SW 1271 (cell line): Measurements from ENCODE around the gene NECTIN1.

Experiments
- DNase-seq, 2 experiments: peaks; one replicate each; lab custom pipeline; 2025; lab: John Stamatoyannopoulos, UW

Gene NECTIN1

GRCh38 chr11:119729951-119730613 is 1.1 kb upstream of the NECTIN1 start:
- peak in 1 of 2 experiments; percentile 11 for DNase-seq

GRCh38 chr11:119729581-119729927 is 554 bp upstream of the NECTIN1 start:
- no peak for DNase-seq

DNA sequence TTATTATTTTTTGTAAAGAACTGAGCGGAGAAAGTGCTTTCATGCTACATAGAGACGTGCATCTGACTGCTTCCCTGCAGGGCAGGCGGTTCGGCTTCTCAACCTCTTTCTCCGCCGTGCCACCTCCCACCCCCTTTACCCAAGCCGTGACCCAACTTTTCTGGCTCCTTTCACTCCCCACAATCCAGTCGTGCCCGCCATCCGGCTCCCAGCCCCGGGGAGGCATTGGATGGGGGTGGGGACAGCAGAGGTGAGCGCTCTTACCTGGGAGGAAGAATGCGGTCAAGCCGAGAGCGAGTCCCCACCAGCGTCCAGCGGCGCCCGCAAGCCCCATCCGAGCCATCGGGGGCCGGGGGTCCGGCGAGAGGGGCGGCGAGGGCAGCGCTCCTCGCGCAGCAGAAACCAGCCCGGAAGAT is 781 bp downstream of the NECTIN1 start:
- DNase-seq = no peak

- DNase-seq = no peak
These were observed 1.4 kb downstream of the NECTIN1 start for GRCh38 chr11:119727523-119728151.

DNA sequence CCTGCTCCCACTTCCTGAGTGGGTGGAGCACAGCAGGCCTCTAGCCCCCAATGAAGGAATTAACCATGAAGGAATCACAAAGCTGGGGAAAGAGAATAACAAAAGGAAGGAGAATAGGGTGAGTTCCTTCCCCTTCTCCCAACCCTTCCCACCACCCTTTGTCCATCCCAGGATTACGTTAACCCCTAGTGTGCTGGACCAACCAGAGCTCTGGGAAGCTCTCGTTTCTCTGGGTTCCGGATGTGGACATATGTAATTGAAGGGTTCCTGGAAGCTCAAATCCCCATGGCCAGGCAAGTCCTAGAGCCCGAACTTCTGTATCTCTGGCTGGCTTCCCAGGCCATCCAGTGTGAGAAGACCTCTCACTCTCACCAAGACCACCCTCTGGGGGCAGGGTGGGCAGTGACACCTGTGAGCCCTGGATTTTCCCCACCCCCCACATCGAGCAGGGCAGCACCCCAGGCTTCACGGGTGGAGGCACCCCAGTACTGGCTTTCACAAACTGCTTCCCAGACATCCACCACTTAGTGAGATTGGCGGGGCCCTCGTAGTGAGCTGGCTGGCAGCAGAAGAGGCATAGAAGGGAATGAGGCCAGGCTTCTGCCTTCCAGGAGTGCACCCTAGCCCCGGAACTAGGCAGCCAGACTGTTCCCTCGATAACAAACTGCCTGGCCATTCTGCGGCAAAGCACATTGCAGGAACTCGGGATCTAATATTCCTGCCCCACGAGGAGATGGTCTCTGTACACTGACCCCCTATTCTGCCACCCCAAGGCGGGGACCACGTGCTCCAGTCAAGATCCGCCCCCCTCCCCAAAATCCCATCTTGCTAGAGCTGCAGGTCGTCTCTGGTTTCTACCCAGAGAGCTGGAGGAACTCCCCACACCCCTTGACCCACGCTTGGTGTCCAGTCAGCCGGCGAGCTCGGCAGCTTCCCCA is 2.1 kb downstream of the NECTIN1 start:
- DNase-seq = no peak

DNA sequence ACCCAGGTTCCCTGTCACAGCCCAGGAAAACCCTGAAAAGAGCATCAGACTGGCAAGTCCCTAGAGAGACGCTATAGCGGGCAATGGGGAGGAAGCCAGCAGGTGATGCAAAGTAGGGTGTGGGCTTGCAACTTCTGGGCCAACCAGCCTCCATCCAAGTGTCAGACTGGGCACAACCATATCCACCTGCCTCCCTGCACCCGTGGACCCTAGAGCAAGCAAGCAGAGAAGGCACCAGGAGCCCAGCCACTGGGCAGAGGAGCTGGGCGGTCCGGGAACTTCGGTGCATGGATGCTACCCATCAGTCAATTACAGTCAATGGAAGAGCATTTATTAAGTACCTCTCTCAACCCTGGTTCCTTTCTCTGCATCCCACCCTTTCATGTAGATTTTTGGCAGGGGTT is 2.8 kb downstream of the NECTIN1 start:
- DNase-seq = no peak

GRCh38 chr11:119724956-119725355 is 4.0 kb downstream of the NECTIN1 start:
- DNase-seq = no peak

GRCh38 chr11:119723952-119724325 is 5.1 kb downstream of the NECTIN1 start:
- no peak for DNase-seq

- no peak for DNase-seq
These were observed 5.6 kb downstream of the NECTIN1 start for GRCh38 chr11:119723243-119723951.

GRCh38 chr11:119722281-119722794 is 6.7 kb downstream of the NECTIN1 start:
- no peak for DNase-seq

DNA sequence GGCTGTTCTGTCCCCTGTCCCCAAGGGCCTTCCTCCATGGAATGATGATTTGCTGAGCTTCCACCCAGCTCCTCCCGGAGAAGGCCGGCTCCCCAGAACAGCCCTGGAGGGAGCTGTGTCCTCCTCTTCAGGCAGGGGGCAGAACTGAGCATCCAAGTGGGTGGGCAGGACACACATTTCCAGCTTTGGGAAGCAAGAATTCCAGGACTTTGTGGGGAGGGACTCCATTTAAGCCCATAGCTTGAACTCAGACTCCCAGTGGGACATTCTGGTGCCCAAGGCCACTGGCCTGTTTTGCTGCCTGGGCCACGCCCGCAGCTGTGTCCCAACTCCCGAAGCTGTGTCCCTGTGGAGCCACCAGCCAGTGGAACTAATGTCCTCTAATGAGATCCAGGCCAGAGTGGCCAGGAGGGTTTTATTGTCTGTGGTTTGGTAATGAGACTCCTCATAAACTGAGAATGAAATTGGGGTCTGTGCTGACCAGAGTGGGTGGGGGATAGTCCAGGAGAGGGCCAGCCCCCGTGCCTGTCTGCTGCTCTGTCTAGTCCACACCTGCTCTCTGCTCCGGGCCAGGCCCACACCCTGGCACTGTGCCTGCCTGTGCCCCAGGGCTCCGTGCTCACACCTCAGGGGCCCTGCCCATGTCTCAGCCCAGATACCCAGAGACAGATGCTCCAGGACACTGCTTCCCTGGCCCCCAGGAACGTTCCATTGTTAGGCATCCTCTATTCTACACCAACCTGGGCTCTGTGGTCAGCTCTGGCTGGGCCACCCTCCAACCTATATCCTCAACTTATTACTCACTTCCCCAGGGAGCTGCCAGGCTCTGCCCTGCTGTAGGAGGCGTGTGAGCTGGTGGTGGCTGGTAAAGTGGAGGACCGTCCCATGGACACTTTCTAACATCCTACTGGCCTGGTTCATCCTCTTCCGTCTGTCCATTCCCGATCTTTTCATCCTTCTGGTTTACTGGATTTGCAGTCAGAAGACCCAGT is 7.6 kb downstream of the NECTIN1 start:
- DNase-seq = peak in 1 of 2 experiments; percentile 24

DNA sequence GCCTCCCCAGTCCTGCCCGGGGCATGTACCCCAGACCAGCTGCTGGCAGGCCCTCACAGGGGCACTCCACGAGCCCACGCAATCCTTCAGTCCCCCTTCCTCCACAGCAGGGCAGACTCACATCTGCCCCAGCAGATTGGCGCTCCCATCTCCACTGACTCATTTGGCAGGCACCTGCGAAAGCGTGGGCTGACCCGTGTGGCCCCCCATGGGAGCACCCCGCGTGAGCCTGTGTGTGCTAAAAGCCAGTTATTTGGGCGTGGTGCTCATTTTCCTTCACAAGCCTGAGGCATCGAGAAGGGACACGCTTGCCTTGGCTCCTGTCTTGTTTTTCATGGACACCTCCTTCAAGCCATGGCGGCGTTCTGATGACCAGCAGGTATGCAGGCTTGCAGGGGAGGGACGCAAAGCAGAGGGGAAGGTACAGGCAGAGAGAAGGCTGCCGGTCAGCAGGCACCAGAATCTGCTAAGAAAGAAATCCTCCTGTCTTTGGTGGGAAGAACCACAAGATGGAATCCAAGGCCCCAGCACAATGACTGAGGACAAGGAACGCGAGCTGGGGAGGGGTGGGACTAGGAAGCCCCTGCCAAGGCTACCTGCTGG is 8.6 kb downstream of the NECTIN1 start:
- no peak for DNase-seq

- DNase-seq = no peak
These were observed 11.0 kb downstream of the NECTIN1 start for GRCh38 chr11:119717839-119718534.

DNA sequence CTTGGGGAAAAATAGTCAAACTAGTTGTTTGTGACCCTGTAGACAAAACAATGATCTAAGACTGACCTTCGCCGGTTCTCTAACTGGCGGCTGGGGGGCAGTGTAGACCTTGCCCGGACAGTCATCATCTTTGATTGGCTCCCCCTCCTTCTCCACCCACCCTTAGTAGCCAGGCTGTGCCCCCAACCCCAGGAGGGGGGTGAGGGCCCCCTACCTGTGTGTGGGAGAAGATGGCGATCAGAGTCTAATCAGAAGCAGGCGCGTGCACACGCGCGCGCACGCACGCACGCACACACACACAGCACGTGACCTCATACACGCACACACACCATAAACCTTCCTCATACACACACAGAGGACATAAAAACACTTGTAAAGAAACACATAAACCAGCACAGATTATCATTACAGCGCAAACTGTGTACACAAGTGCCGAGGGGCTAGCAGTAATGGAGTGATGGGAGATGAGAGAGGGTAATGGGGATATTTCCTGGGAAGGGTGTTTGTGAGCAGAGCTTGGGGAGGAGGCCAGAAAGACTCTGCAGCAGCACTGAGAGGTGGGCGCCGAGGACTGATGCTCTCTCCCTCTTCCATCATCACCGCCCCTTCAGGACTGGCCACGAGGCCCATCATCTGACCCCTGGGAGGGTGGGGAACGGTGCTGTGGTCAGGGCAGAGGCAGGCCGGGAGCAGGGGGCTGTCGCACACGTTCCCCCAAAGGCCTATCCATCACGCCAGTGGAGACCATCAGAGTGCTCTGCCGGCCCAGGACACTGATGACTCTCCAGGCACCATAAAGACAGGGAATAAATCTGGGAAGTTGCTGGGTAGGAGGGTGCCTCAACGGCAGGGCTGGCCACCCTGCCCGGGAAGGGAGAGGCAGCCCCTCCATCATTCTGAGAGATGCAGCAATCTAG is 12.2 kb downstream of the NECTIN1 start:
- DNase-seq = no peak

GRCh38 chr11:119714590-119714989 is 14.4 kb downstream of the NECTIN1 start:
- DNase-seq = no peak

DNA sequence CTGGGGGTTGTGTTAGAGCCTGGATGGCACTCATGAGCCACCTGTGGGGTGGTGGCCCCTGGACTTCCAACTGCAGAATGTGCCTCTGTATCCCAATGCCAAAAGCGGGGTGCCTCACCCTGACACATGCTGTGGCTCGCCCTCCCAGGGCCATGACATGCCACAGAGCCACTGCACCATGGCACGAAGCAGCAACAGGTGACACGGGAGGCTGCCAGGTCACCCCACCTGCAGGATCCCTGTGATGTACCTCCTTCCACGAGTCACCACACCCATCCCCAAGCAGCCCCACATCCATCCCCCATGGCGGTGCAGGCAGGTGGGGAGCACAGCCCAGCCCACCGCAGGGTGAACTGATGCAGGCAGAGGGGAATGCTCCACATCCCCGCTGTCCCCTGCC is 14.8 kb downstream of the NECTIN1 start:
- DNase-seq = no peak

GRCh38 chr11:119713359-119714040 is 15.5 kb downstream of the NECTIN1 start:
- DNase-seq = no peak
